HepG2 (cell line): ENCODE data around the gene ARID3C. TPM values are rescaled to one million over a fixed set of nuclear protein-coding genes. Genes with fewer than 3 reads are reported as not detected.

ENCODE experiments used
- BCL6 ChIP-seq: IDR thresholded peaks from 2 replicates; pipeline ENCODE4 v1.6.1; 2016; ENCODE audit warnings: missing genetic modification reagents, missing compliant biosample characterization
- GTF2F1 ChIP-seq: fragments of 150-350 bp; IDR thresholded peaks from 2 replicates; pipeline ENCODE4 v1.6.1; 2014; ENCODE audit warnings: low read length
- JDP2 ChIP-seq: sonication (generic); formaldehyde crosslinking; IDR thresholded peaks from 2 replicates; pipeline ENCODE4 v1.8.1; 2022; ENCODE audit warnings: missing genetic modification reagents, borderline replicate concordance
- MXI1 ChIP-seq: IDR thresholded peaks from 3 replicates; pipeline ENCODE4 v1.6.1; 2012; ENCODE audit warnings: low read depth, low read length, inconsistent platforms, borderline replicate concordance
- RAD51 ChIP-seq: fragments of 450-650 bp; IDR thresholded peaks from 2 replicates; pipeline ENCODE4 v1.6.1; 2016; ENCODE audit warnings: borderline replicate concordance
- RXRB ChIP-seq: IDR thresholded peaks from 2 replicates; pipeline ENCODE4 v1.6.1; 2016; ENCODE audit warnings: borderline replicate concordance, missing genetic modification reagents, missing compliant biosample characterization
- THAP11 ChIP-seq: IDR thresholded peaks from 2 replicates; pipeline ENCODE4 v1.6.1; 2016; ENCODE audit warnings: missing biosample characterization, missing genetic modification reagents
- TOE1 ChIP-seq: sonication (generic); formaldehyde crosslinking; IDR thresholded peaks from 2 replicates; pipeline ENCODE4 v1.4.0; 2020; ENCODE audit warnings: mild to moderate bottlenecking, missing genetic modification reagents
- ZBTB21 ChIP-seq: sonication (generic); formaldehyde crosslinking; IDR thresholded peaks from 2 replicates; pipeline ENCODE4 v1.4.0; 2020; ENCODE audit warnings: missing genetic modification reagents
- ZMYM3 ChIP-seq: sonication (generic); formaldehyde crosslinking; IDR thresholded peaks from 2 replicates; pipeline ENCODE4 v1.5.1; 2020; ENCODE audit warnings: mild to moderate bottlenecking, missing genetic modification reagents
- ZNF296 ChIP-seq: sonication (generic); formaldehyde crosslinking; conservative IDR thresholded peaks from 2 replicates; pipeline ENCODE4 v1.5.0; 2020; ENCODE audit warnings: mild to moderate bottlenecking, missing genetic modification reagents
- ZNF432 ChIP-seq: sonication (generic); formaldehyde crosslinking; IDR thresholded peaks from 2 replicates; pipeline ENCODE4 v1.5.0; 2020; ENCODE audit warnings: missing genetic modification reagents, mild to moderate bottlenecking, borderline replicate concordance
- ZNF747 ChIP-seq: sonication (generic); formaldehyde crosslinking; IDR thresholded peaks from 2 replicates; pipeline ENCODE4 v1.8.1; 2023; ENCODE audit warnings: missing genetic modification reagents, mild to moderate bottlenecking, borderline replicate concordance
- ZNF879 ChIP-seq: sonication (generic); formaldehyde crosslinking; IDR thresholded peaks from 2 replicates; pipeline ENCODE4 v1.8.1; 2023; ENCODE audit warnings: missing genetic modification reagents
- polyA plus RNA-seq, 8 experiments: library from polyadenylated mRNA; depleted of rRNA in 3 of 8; stranded (reverse) in 7 of 8; unstranded in 1 of 8; fragments of >200 nt; fragmentation: Illumina TruSeq in 4 of 8; extraction: Trizol in 4 of 8; gene quantifications; 2 replicates each; pipeline versions ENCODE4 v1.2.1 to v1.2.3, GENCODE V29; 2011 to 2016; ENCODE audit warnings: low read depth in 4 of 8, missing spikeins in 1 of 8, mixed read lengths in 1 of 8; ENCODE audit not compliant: insufficient read depth in 1 of 8
- total RNA-seq, 5 experiments: library from RNA; depleted of rRNA; stranded (reverse); fragments of >200 nt; fragmentation: Illumina TruSeq; extraction: Trizol; gene quantifications; 2 replicates each; pipeline ENCODE4 v1.2.3, GENCODE V29; 2016; ENCODE audit warnings: low read depth in 1 of 5
- TF ChIP-seq, protein P1 (sequence below): sonication (generic); formaldehyde crosslinking; IDR thresholded peaks from 2 replicates; pipeline ENCODE4 v1.4.0; 2020; ENCODE audit warnings: missing genetic modification reagents
- TF ChIP-seq, protein P2 (sequence below): sonication (generic); formaldehyde crosslinking; IDR thresholded peaks from 2 replicates; pipeline ENCODE4 v1.5.0; 2020; ENCODE audit warnings: missing genetic modification reagents
- TF ChIP-seq, protein P3 (sequence below): IDR thresholded peaks from 2 replicates; pipeline ENCODE4 v1.6.1; 2016
- TF ChIP-seq, protein P4 (sequence below): sonication (generic); formaldehyde crosslinking; IDR thresholded peaks from 2 replicates; pipeline ENCODE4 v1.4.0; 2020; ENCODE audit warnings: mild to moderate bottlenecking, missing genetic modification reagents
- TF ChIP-seq, protein P5 (sequence below): sonication (generic); formaldehyde crosslinking; conservative IDR thresholded peaks from 2 replicates; pipeline ENCODE4 v1.5.0; 2020; ENCODE audit warnings: missing genetic modification reagents
- TF ChIP-seq, protein P6 (sequence below): sonication (generic); formaldehyde crosslinking; IDR thresholded peaks from 2 replicates; pipeline ENCODE4 v1.8.0; 2022; ENCODE audit warnings: mild to moderate bottlenecking, missing genetic modification reagents; ENCODE audit not compliant: insufficient replicate concordance

The ARID3C gene
- total and polyA plus RNA-seq, 2 of the 13 experiments (the other 11 are each of a cell fraction or from before 2014, with no cell fraction given) = not detected

DNA sequence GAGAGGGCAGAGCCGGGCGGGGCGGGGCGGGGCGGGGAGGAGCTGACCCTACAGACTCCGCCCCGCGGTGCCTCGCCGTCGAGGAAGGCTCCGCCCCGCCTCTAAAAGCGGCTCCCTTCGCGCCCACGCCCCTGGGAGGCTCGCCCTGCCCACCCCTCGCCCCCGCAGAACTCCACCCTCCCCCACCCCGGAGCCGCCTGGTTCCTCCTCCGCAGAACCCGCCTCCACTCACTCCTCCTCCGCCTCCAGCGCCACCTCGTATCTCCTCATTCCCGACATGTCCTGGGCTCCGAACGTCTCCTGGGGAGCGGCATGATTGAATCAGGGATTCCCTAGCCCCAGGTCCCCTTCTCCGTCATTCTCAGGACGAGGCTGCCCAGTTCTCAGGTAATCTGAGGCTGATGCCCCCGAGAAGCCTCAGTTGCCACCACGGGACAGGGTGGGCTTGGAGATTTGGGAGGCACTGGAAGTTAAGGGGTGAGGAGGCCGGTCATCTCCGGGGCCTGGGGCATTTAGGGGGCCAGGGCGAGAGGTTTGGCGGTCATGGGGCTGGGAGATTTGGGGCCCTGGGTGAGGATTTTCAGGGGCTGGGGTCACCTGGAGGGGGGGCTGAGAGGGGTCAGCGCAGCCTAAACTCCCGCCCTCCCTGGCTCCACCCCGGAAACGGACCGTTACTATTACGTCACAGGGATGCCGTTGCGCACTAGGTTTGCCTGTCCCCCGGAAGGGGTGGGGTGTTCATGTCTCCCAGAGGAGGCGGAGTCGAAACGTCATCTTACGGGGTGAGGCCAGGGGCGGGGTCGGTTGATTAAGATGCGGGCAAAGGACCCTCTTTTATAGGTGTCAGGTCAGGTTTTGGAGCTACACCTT is 36.8 kb upstream of the ARID3C start (continued):
- TF ChIP-seq, protein P1, sequence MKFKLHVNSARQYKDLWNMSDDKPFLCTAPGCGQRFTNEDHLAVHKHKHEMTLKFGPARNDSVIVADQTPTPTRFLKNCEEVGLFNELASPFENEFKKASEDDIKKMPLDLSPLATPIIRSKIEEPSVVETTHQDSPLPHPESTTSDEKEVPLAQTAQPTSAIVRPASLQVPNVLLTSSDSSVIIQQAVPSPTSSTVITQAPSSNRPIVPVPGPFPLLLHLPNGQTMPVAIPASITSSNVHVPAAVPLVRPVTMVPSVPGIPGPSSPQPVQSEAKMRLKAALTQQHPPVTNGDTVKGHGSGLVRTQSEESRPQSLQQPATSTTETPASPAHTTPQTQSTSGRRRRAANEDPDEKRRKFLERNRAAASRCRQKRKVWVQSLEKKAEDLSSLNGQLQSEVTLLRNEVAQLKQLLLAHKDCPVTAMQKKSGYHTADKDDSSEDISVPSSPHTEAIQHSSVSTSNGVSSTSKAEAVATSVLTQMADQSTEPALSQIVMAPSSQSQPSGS (CRISPR knock-in tag) = no peak
- TF ChIP-seq, protein P2, sequence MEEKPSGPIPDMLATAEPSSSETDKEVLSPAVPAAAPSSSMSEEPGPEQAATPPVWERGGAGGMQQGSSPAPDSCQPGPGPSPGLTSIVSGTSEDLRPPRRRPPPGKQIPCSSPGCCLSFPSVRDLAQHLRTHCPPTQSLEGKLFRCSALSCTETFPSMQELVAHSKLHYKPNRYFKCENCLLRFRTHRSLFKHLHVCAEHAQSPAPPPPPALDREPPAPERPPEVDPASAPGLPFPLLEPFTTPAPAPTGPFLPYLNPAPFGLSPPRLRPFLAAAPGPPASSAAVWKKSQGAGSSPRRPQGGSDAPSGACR = 0 out of 2 replicates have a peak, but pooled peaks have one; percentile 42
- TF ChIP-seq RXRB (no peak), ZNF296 (CRISPR knock-in tag) (no peak), ZMYM3 (CRISPR knock-in tag) (no peak), ZNF879 (CRISPR knock-in tag) (no peak), ZNF432 (no peak), ZBTB21 (CRISPR knock-in tag) (peak; percentile 96), TOE1 (no peak), JDP2 (CRISPR knock-in tag) (no peak), THAP11 (peak; percentile 42), MXI1 (no peak), ZNF747 (CRISPR knock-in tag) (no peak), RAD51 (no peak), GTF2F1 (no peak), BCL6 (CRISPR knock-in tag) (peak; percentile 19; the same call in 1 of the 2 replicates)
- TF ChIP-seq, protein P3, sequence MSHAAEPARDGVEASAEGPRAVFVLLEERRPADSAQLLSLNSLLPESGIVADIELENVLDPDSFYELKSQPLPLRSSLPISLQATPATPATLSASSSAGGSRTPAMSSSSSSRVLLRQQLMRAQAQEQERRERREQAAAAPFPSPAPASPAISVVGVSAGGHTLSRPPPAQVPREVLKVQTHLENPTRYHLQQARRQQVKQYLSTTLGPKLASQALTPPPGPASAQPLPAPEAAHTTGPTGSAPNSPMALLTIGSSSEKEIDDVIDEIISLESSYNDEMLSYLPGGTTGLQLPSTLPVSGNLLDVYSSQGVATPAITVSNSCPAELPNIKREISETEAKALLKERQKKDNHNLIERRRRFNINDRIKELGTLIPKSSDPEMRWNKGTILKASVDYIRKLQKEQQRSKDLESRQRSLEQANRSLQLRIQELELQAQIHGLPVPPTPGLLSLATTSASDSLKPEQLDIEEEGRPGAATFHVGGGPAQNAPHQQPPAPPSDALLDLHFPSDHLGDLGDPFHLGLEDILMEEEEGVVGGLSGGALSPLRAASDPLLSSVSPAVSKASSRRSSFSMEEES = no peak
- TF ChIP-seq, protein P4, sequence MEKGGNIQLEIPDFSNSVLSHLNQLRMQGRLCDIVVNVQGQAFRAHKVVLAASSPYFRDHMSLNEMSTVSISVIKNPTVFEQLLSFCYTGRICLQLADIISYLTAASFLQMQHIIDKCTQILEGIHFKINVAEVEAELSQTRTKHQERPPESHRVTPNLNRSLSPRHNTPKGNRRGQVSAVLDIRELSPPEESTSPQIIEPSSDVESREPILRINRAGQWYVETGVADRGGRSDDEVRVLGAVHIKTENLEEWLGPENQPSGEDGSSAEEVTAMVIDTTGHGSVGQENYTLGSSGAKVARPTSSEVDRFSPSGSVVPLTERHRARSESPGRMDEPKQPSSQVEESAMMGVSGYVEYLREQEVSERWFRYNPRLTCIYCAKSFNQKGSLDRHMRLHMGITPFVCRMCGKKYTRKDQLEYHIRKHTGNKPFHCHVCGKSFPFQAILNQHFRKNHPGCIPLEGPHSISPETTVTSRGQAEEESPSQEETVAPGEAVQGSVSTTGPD (CRISPR knock-in tag) = no peak
- TF ChIP-seq, protein P5, sequence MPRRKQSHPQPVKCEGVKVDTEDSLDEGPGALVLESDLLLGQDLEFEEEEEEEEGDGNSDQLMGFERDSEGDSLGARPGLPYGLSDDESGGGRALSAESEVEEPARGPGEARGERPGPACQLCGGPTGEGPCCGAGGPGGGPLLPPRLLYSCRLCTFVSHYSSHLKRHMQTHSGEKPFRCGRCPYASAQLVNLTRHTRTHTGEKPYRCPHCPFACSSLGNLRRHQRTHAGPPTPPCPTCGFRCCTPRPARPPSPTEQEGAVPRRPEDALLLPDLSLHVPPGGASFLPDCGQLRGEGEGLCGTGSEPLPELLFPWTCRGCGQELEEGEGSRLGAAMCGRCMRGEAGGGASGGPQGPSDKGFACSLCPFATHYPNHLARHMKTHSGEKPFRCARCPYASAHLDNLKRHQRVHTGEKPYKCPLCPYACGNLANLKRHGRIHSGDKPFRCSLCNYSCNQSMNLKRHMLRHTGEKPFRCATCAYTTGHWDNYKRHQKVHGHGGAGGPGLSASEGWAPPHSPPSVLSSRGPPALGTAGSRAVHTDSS (CRISPR knock-in tag) = no peak
- TF ChIP-seq, protein P6, sequence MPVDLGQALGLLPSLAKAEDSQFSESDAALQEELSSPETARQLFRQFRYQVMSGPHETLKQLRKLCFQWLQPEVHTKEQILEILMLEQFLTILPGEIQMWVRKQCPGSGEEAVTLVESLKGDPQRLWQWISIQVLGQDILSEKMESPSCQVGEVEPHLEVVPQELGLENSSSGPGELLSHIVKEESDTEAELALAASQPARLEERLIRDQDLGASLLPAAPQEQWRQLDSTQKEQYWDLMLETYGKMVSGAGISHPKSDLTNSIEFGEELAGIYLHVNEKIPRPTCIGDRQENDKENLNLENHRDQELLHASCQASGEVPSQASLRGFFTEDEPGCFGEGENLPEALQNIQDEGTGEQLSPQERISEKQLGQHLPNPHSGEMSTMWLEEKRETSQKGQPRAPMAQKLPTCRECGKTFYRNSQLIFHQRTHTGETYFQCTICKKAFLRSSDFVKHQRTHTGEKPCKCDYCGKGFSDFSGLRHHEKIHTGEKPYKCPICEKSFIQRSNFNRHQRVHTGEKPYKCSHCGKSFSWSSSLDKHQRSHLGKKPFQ (CRISPR knock-in tag) = no peak
